Stomach (tissue), 9 donors: ENCODE results near the gene RAE1. TPM values are rescaled to one million over a fixed set of nuclear protein-coding genes. Genes with fewer than 3 reads are reported as not detected.

Experiments
- DNase-seq, 2 donors: peaks; one replicate each; pipeline versions ENCODE4 v3.0.0 to v3.0.0-alpha.2; 2013 to 2019
- H3K27ac ChIP-seq, 5 donors: fragments of 200-600 bp in 4 of 5; sonication (generic) in 4 of 5; one replicate each; pipeline ENCODE4 v1.5.1; 2013 to 2019; ENCODE audit warnings: mild to moderate bottlenecking in 1 of 5, moderate library complexity in 1 of 5
- H3K27me3 ChIP-seq, 3 donors: fragments of 200-600 bp; sonication (generic); one replicate each; pipeline ENCODE4 v1.5.1; 2017 to 2019; ENCODE audit warnings: mixed run types in 1 of 3
- H3K36me3 ChIP-seq, 4 donors: fragments of 200-600 bp; sonication (generic); 1 replicate in 3 of 4; 2 replicates in 1 of 4; pipeline ENCODE4 v1.5.1; 2016 to 2019
- H3K4me1 ChIP-seq, 4 donors: fragments of 200-600 bp; sonication (generic); one replicate each; pipeline ENCODE4 v1.5.1; 2016 to 2019
- H3K4me3 ChIP-seq, 4 donors: fragments of 200-600 bp; sonication (generic) in 3 of 4; one replicate each; pipeline ENCODE4 v1.5.1; 2016 to 2019; ENCODE audit warnings: mild to moderate bottlenecking in 1 of 4
- H3K9me3 ChIP-seq, 4 donors: fragments of 200-600 bp; sonication (generic); one replicate each; pipeline ENCODE4 v1.5.1; 2016 to 2019
- EP300 ChIP-seq: sonication (generic); formaldehyde crosslinking; IDR thresholded peaks from one replicate; pipeline ENCODE4 v1.6.1; 2017; ENCODE audit warnings: antibody characterized with exemption
- POLR2A ChIP-seq, 4 donors: fragments of 450-650 bp; IDR thresholded peaks; one replicate each; pipeline ENCODE4 v1.6.1; 2016; ENCODE audit warnings: antibody characterized with exemption in 4 of 4, control low read depth in 2 of 4, mild to moderate bottlenecking in 1 of 4, moderate library complexity in 1 of 4
- POLR2AphosphoS5 ChIP-seq, 3 donors: sonication (generic); formaldehyde crosslinking; IDR thresholded peaks; one replicate each; pipeline ENCODE4 v1.6.1; 2016; ENCODE audit warnings: antibody characterized with exemption in 3 of 3
- WGBS, 5 donors: extraction: QIAGEN DNeasy Blood & Tissue Kit in 3 of 5; methylation state at CpG; one replicate each; pipeline versions ENCODE4 v1.1.5 to v1.1.7; 2013 to 2018; 5-methylcytosine and 5-hydroxymethylcytosine counted together
- intact Hi-C: fragments of 100-400 bp; cut with DNase I; formaldehyde crosslinking; loops from one replicate; pipeline ENCODE4 v1.15.1; 2023; ENCODE audit warnings: low total_unique reads
- polyA plus RNA-seq, 3 donors: library from polyadenylated mRNA; stranded (reverse); fragments of 200-250 nt; gene quantifications; one replicate each; pipeline ENCODE4 v1.2.3, GENCODE V29; 2013
- total RNA-seq, 5 donors: library from RNA; depleted of rRNA; stranded (reverse); fragments of >200 nt; gene quantifications; one replicate each; pipeline versions ENCODE4 v1.1.0 to v1.2.3, GENCODE V29; 2014 to 2016
- TF ChIP-seq, protein P1 (sequence below), 7 experiments: fragments of 450-650 bp in 4 of 7; fragments of 200-600 bp in 3 of 7; sonication (generic) in 3 of 7; IDR thresholded peaks; one replicate each; pipeline ENCODE4 v1.5.1; 2016 to 2019; ENCODE audit warnings: antibody characterized with exemption in 7 of 7, control low read depth in 2 of 7, mild to moderate bottlenecking in 1 of 7
- donor health status: healthy with polysubstance abuse.
- donor health status: Bipolar disorder and iron deficiency.
- donor health status: healthy.

RAE1 gene
- total and polyA plus RNA-seq, 8 donors, result 6.4 to 65.6 (median 15.2) TPM

DNA sequence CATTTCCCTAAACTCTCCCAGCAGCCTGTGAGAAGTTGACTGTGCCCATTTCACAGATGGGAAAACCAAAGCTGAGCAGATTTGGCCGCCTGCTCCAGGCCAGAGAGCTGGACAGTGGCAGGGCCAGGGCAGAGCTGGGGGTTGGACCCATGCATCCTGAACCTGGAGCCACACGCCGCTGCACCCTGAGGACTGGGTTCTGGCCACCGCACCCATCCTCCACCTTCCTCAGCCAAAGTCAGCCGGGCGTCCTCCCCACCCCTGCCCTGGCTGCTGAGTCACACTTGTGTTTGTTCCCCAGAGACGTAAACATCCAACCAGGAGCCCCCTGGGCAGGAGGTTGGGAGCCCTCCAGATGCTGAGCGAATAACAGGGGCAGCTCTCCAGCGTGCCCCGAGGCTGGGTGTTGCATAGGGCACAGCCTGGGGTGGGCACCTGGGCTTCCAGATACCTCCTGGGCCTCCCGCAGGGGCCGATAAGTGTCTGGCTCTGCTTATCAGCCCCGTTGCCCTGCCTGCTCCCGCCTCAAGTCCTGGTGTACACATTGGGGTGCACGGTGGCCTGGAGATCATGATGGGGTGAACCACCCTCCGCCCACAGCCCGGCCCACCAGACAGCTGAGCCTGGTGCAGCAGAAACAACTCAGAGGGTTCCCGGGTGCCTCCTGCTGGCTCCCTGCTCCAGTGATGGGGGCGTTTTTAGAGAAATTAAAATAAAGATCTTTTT, 64.0 kb downstream of the RAE1 start:
- no peak overlapping the region for H3K4me3 ChIP-seq
- H3K36me3 ChIP-seq, result peaks cover 0 to 2% (median under 1%) of the 10 kb centered on the region in 4 donors
- peak in 1 of 2 donors; percentile 62 for DNase-seq
- peaks cover 0 to 19% (median 13%) of the 10 kb centered on the region in 4 donors for H3K4me1 ChIP-seq
- no peaks in the 10 kb centered on the region for H3K27me3 ChIP-seq
- 36 to 48% (median 38%) methylated on average over 11 to 19 of the region's 19 CpGs for WGBS, 5 donors
- intact Hi-C loops, result no loop called here
- no peaks in the 10 kb centered on the region for H3K9me3 ChIP-seq
- H3K27ac ChIP-seq, result peak overlapping the region in 1 of 5 donors; percentile 26
- TF ChIP-seq EP300 (no peak), POLR2AphosphoS5 (IDR thresholded peaks at IDR 0.05) (peak in 1 of 3 donors; percentile 7)

DNA sequence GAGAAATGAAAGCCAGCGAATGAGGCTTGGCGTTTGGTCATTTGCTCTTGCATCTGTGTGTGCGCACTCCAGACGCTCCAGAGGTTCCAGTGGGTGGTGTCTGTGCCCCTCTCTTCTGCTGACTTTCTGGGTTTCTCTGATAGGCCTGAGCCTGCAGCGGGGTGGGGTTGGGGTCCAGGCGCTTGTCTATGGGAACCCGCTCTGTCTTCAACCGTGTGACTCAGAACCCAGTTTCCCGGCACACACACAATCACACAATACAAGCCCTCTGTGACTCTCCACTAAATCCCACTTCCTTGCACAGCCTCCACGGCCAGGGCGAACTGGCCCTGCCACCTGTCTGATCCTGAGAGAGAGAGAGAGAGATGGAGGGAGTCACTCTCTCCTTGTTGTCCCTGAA, 64.7 kb downstream of the RAE1 start:
- Histone ChIP-seq H3K27ac (no peak overlapping the region), H3K27me3 (peaks cover 0 to 5% (median 0%) of the 10 kb centered on the region in 3 donors), H3K4me3 (no peak overlapping the region), H3K4me1 (peaks cover 0 to 19% (median 13%) of the 10 kb centered on the region in 4 donors), H3K9me3 (no peaks in the 10 kb centered on the region), H3K36me3 (no peaks in the 10 kb centered on the region)
- no peak for DNase-seq
- WGBS, 5 donors, result 77 to 88% (median 80%) methylated on average over 11 of the region's 11 CpGs
- TF ChIP-seq POLR2AphosphoS5 (IDR thresholded peaks at IDR 0.05) (no peak), POLR2A (IDR thresholded peaks at IDR 0.05) (no peak), EP300 (no peak)
- TF ChIP-seq, protein P1, sequence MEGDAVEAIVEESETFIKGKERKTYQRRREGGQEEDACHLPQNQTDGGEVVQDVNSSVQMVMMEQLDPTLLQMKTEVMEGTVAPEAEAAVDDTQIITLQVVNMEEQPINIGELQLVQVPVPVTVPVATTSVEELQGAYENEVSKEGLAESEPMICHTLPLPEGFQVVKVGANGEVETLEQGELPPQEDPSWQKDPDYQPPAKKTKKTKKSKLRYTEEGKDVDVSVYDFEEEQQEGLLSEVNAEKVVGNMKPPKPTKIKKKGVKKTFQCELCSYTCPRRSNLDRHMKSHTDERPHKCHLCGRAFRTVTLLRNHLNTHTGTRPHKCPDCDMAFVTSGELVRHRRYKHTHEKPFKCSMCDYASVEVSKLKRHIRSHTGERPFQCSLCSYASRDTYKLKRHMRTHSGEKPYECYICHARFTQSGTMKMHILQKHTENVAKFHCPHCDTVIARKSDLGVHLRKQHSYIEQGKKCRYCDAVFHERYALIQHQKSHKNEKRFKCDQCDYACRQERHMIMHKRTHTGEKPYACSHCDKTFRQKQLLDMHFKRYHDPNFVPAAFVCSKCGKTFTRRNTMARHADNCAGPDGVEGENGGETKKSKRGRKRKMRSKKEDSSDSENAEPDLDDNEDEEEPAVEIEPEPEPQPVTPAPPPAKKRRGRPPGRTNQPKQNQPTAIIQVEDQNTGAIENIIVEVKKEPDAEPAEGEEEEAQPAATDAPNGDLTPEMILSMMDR (IDR thresholded peaks at IDR 0.05), result no peak
- intact Hi-C loops, result no loop called here

DNA sequence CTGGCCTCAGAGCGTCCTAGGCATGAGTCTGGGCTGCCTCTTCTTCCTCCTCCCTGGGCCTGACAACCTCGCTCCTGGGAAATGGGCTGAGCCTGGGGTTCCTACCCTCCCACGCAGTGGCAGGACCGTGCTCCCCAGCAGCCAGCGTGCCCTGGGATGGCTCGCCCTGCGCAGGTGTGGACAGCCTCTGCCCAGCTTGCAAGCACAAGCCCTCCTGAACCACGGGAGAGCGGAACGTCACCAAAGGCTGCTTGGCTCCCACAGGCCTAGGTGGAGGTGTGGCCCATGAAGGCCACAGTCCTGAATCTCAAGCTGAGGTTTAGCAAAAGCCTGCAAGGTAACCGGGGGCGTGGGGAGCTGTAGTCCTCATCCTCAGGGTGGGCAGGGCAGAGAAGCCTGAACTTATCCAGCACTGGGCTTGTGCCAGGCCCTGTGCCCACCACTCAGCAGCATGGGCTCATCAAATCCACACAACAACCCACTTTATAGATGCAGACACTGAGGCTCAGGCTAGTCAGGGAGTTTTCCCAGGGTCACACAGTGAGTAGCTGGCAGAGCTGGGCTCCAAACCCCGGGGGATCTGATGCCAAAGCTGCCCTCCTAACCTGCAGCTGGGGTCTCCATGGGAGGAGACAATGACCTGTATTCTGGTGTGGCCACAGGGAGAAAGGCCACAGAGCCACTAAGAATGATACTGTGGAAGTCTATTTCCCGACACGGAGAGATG, 65.4 kb downstream of the RAE1 start:
- DNase-seq, result no peak
- 84 to 95% (median 89%) methylated on average over 13 to 15 of the region's 15 CpGs for WGBS, 5 donors
- Histone ChIP-seq H3K36me3 (no peaks in the 10 kb centered on the region), H3K27ac (no peak overlapping the region), H3K9me3 (no peaks in the 10 kb centered on the region), H3K4me3 (no peak overlapping the region), H3K4me1 (peaks cover 0 to 19% (median 13%) of the 10 kb centered on the region in 4 donors), H3K27me3 (peaks cover 0 to 12% (median 0%) of the 10 kb centered on the region in 3 donors)
- intact Hi-C loops, result no loop called here
- no peak for TF ChIP-seq POLR2A (IDR thresholded peaks at IDR 0.05)
- TF ChIP-seq, protein P1 (IDR thresholded peaks at IDR 0.05), result no peak
- no peak for TF ChIP-seq EP300
- no peak for TF ChIP-seq POLR2AphosphoS5 (IDR thresholded peaks at IDR 0.05)

DNA sequence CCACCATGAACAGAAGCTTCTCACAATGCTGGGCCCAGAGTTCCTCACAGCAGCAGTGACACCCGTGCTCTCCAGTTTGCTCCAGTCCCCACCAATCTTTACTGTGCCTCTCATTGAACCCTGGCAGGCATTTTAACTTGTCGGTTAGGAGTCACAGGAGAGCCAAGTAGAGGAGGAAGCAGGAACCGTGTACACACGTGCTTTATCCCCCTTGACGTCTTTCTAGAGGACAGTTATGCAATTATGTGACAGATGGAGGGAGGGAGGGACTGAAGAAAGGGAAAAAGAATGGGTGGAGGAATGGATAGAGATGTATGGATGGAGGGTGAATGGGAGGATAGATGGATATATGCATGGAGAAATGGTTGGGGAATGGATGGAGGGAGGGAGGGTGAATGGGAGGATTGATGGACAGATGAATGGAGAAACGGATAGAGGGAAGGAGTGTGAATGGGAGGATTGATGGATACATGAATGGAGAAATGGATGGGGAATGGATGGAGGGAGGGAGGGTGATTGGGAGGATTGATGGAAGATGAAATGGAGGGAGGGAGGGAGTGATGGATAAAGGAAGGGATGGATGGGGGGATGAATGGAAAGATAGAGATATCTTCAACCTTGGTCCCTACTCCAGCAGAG, 66.1 kb downstream of the RAE1 start:
- intact Hi-C loops, result no loop called here
- H3K36me3 ChIP-seq, result no peaks in the 10 kb centered on the region
- H3K4me3 ChIP-seq, result no peak overlapping the region

More for the DNA sequence above, 66.1 kb downstream of the RAE1 start:
- no peak for DNase-seq
- Histone ChIP-seq H3K4me1 (peaks cover 0 to 19% (median 13%) of the 10 kb centered on the region in 4 donors), H3K9me3 (no peaks in the 10 kb centered on the region), H3K27me3 (peaks cover 0 to 13% (median 0%) of the 10 kb centered on the region in 3 donors), H3K27ac (no peak overlapping the region)
- 44 to 54% (median 50%) methylated on average over 6 of the region's 6 CpGs for WGBS, 5 donors
- TF ChIP-seq, protein P1 (IDR thresholded peaks at IDR 0.05), result no peak
- TF ChIP-seq POLR2A (IDR thresholded peaks at IDR 0.05) (no peak), POLR2AphosphoS5 (IDR thresholded peaks at IDR 0.05) (no peak), EP300 (no peak)
